Stimulated activated CD4-positive, alpha-beta T cell treated with anti-CD3 and anti-CD28 coated beads, Interleukin-12 subunit alpha, Interleukin-12 subunit beta, amount 100 ng/mL, for 24 hours (primary cell): ENCODE data around the gene C2orf49.
A peak's percentile ranks its signal among the peaks of the same experiment; 100 is the strongest.

Experiments
- DNase-seq, 2 experiments: peaks; one replicate each; pipeline ENCODE4 v3.0.0-alpha.2; 2020; ENCODE audit warnings: low read depth in 2 of 2

The C2orf49 gene

DNA sequence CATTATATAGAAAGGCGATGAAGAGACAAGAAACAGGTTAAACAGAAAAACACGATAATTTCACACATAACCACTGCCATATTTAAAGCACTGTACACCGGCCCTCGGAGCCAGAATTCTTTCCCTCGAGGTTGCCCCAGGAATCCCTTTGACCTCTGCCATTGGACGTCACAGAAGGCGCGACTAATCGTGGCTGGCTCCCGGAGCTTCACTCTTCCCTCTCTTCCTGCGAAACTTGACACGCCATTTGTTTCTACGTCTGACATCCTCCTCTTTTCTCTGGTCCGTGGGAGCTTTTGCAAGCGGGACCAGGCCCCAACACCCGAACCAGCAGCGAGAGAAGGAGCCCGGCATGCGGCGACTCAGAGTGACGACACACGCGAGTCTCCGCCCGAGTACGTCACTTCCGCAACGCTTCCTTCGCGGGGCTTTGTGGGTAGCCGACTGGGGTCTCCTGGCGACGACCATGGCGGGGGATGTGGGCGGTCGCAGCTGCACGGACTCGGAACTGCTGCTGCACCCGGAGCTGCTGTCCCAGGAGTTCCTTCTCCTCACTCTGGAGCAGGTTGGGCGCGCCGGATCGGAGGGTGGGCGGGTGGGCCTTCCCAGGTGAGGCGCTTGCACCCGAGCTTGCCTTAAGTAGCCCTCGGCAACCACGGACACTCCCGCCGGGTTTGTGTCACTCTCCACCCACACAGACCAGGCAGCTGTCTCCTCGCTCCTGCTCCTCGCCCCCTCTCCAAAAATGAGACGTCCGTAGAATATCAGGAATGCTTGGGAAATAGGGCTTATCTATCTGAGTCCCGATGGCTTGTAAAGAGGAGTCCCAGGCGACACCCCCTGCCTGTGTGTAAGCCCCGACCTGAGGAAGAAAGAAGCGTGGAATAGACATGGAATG lies at the start of gene C2orf49:
Gene C2orf49 (plus strand): TSS at position 419 of the 898 bp plus-strand sequence. CDS start 48 bp downstream, at position 467.
- peak; percentile 86 to 87 for DNase-seq

DNA sequence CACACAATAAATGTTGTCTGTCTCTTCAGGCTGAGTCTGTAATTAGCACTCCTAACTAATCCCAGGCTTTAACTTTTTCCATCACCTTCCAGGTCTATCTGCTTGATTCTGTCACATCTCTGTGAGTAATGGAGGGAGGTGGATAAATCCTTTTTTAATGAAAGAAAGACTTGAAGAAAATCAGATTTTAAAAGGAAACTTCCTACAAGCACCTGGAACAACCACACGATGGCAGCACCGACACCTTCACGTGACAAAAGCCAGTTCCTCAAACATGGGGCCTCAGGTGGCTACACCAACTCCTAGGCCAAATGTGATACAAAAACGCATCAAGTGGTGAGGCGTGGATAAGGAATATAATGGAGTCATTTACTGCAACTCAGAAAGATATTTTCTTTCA lies 49.6 kb upstream of the C2orf49 start:
- DNase-seq, result peak in 1 of 2 experiments; percentile 16

DNA sequence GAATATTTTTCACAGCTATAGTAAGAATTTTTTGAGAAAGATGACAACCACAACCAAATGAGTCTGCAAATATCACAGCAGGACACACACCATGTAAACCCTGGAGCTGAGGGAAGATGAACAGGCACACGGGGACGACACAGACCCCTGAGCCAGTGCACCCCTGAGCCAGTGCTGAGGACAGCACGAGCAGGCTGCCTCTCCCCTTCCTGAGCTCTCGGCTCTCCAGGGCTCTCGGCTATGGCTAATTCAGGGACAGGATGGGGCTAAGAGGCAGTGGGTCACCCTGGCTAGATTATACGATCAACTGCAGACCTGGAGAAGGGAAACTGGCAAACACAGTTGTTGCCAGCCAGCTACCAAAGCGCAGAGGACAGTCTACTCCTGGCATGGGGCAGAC lies 49.2 kb upstream of the C2orf49 start:
- DNase-seq, result no peak

DNA sequence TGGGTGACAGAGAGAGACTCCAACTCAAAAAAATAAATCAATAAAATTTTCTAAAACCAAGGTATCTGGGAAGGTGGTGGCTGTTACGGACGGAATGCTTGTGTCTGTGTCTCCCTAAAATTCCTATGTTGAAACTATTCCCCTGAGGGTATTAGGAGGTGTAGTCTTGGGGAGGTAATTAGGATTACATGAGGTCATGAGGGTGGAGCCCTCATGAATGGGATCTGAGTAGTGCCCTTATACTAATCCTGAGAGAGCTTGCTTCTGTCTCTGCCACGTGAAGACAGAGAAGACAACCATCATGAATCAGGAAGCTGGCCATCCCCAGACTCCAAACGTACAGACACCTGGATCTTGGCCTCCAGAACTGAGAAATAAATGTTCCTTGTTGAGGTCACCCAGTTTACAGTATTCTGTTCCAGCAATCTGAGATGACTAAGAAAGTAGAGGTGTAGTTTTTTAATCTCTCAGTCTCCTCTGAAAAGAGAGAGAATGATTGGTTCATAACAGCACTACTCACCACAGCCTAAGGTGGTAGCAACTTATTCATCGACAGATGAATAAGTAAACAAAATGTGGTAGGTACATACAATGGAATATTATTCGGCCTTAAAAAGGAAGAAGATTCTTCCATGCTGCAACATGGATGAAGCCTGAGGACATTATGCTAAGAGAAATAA lies 46.2 kb upstream of the C2orf49 start:
- DNase-seq, result no peak

DNA sequence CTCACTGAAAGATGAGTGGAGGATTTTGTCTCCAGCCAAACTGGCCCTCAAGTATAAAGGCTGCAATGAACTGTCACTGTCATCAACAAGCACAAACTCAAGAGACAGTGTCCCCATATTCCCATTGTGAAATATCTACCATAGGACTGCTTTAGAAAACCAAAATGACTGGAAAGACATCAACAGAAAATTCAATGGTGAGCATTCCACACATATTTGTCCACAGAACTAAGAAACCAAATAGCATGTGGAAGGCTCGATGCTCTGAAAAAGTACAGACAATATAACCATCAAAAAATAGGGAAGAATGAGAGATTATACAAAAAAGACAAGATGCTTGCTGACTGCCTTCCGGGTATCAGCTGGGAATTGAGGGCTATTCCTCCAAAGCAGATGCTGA lies 45.4 kb upstream of the C2orf49 start:
- no peak for DNase-seq

DNA sequence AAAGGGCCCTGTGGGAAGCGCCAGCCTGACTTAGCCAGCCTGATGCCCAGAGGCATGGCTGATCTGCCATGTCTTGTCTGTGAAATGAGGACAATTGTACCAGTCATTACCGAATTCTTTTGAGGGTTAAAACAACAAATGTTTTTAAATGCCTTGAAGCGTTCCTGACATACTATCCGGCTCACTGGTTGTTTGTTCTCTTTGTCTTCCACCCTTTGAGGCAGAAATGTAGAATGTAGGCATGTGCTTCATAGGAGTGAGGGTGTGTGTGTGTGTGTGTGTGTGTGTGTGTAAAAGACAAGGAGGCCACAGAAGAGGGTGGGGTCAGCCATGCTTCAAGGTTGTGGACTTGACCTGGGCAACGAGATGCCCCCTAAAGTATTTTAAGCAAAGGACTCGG lies 43.3 kb upstream of the C2orf49 start:
- no peak for DNase-seq

DNA sequence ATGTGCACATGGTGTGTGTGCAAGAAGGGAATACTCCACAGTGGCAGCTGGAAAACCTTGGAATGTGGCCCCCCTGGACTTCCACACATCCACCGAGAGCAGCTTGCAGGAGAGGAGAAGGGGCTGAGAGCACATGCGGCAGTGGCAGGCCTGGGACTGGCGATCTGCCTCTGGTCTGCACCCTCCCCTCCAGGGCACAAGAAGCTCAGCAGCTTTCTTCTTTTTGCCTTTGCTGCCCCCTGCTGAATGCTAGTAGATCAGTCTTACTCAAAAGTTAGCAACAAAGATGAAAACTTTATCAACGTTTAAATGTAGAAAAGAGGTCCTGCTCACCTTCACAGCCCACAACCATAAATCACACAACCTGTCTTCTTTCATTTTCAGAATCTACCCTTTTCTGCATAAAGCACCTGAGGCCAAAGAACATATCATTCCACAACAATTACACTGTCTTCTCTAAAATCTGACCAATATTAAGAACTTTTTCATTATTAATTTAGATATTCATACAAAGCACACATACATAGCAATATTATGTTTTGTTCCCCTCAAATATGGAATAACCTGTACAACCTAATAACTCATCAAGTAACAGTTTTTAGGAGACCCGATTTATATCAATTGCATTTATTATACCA lies 42.4 kb upstream of the C2orf49 start:
- no peak for DNase-seq

DNA sequence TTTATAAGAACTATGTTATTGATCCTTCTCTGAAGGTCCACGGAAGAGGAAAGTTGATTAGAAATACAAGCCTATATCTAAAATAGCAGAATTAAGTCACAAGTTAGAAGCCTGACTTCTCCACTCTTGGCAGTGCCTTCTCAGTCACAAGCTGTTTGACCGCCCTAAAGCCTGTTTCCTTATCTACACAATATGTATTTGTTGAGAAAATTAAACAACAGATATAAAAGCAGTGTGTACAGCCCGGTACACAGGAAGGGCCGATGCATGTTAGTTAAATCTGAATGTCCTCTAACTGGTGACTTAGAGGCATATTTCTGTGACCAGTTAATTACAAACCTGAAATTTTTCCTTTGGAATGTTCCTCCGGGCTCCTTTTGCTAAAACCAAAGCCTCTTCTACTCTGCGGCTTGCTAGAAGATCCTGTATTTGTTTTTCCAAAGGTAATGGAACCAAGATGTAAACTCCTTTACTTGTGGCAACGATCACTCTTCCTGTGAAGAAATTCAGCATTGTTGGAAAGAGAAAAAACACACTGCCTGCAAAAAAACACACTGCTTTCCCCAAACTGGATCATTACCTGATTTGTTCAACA lies 41.2 kb upstream of the C2orf49 start:
- no peak for DNase-seq

DNA sequence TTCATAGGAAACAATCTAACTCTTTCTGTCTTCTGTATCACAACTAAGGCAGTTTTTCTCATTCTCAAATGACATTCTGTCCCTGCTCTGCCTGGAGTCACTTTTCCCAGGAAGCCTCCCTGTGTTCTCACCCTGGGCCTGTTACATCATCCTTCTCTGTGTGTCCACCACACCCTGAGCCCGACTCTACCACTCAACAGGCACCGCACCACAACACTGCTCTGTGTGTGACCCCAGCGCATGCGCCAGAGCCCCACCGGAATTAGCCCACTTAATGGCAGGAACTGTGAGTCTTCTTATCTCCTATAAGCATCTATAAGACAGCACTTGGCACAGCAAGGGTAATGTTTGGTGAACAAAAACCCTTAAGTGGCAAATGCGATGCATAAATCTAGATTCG lies 40.1 kb upstream of the C2orf49 start:
- DNase-seq, result no peak

DNA sequence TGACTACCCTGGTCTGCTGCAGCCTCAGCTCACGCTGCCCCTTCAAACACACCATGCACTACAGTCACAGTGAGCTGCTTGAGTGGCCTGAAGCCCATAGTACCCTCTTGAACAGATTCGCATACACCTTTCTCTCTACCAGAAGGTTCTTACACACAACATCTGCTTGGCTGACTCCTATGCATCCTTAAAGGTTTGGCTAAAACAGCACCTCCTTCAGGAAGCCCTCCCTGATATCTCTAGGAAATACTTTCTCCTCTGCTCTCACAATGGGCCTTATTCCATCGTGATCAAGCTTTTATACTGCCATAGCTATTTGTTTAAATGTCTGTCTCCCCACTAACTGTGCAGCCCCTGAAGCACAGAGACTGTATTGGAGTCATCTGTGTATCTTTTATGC lies 39.3 kb upstream of the C2orf49 start:
- DNase-seq, result no peak

DNA sequence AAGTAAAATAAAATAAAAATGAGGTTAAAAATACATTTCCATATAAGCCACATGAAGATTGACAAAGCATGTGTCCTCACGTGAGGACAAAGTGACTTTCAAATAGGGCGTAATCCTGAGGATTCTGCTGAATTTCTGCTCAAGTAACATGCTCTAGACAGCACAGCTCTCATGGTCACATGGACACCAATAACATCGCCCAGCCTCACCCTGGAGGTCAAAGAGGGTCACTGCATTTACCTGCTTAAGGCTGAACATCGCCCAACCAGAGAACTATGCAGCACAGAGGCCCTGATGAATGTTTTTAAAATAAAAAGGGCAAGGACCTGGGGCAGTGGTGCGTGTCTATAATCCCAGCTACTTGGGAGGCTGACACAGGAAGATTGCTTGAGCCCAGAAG lies 38.0 kb upstream of the C2orf49 start:
- DNase-seq, result no peak

DNA sequence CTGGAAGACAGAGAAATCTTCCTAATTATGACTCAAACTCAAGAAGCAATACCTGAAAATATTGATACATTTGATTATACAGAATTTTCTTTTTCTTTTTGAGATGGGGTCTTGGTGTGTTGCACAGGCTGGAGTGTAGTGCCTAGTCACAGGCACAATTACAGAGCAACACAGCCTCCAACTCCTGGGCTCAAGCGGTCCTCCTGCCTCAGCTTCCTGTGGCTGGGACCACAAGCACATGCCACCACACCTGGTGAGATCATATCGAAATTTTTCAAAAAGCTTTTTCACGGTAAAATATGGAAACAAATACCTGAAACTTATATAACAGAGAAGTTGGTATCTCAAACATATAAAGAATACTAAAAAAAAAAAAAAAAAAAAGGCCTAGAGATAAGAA lies 35.7 kb upstream of the C2orf49 start:
- DNase-seq, result no peak

DNA sequence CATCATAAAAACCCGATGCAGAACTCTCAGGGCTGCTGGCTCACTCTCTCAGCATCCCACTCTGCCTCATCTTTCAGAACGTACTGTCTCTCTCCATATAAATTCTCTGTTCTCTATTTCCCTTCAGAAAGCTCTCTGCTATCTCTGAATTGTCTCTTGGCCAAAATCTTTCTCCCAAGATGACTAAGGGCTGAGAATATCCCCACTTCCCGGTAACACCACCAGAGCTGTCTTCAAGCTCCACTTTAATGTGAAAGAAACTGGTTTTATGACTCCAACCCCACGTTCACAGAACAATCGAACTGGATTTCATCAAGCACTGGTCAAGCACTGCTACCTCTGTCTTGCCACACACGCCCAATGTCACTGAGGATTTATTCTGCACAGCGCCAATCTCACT lies 30.2 kb upstream of the C2orf49 start:
- DNase-seq, result no peak

DNA sequence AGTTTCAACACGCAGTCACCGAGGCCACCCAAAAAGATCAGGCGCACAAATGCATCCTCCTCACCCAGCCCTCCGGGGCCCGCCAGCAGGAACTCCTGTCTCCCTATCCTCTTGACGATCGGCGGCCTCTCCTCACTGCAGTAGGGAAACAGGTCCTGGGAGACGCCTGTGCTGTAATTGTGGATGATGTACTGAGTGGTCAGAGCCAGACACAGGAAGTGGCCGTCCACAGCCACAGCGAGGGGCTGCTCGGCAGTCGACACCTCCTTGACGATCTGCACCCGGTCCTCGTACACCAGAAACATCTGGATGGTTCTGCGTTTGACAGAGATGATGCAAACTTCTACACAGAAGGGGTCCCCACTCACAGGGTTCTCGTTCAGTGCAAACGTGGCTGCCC lies 29.8 kb upstream of the C2orf49 start:
- no peak for DNase-seq

DNA sequence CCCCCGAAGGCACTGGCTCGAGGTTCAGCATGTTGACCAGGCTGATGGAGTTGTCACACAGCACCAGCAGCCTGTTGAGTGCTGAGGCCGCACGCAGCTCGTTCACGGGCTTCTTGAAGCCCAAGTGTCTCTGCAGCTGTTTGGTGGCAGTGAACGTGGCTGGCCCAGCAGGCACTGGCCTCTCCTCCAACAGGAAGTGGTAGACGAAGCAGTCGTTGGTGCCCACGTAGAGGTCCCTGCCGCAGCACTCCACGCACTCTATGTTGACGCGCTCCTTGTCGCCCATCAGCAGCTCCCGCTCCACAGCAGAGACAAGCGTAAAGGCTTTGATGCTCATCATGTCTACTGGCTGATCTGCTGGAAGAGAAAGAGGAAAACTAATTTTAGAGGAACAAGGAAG lies 29.4 kb upstream of the C2orf49 start:
- no peak for DNase-seq

DNA sequence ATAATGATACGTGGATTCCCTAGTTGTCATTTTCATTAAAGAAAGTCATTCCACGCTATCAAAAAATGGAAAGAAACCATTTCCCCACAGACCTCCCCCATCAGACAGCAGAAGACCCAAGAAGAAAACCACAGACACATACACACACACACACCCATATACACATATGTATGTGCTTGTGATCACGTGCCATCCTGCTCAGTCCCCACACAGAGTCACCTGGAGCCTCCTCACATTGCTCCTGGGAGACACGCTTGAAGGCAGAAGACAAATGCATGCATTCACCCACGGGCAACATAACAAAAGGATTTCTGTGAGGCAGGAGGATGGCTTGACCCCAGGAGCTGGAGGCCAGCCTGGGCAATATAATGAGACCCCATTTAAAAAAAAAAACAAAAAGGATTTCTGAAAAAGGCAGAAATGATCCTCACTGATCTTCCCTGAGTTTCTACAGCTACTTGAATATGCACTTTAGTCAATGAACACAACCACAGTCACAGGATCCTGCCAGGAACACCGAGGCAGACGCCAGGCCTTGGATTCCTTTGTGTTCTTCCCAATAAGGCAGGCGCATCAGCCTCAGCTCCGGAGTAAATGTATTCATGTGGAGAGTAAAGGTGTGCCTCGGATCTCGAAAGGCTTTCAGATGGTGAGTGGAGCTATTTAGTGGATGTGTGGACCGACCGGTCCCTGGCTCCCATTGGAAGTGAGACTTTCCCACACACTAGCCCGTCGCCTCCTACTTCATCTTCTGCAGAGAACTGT lies 28.8 kb upstream of the C2orf49 start:
- DNase-seq, result no peak

DNA sequence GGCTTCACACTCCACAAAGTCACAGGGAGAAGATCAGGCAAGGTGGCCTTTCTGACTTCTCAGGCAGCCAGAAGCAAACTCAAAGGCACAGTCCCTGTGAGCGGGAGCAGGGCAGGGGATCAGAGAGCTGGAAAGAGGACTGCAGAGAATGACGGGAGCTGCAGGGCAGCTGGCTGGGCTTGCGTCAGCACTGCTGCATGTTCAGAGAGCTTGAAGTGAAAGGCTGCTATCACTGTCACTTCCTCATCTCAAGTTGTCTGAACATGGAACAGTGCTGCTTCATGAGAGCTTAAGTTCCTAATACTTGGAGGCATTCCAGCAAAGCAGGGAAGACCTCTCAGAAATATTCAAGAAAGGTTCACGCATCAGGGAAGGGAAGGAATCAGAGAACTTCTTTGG lies 28.2 kb upstream of the C2orf49 start:
- DNase-seq, result no peak

DNA sequence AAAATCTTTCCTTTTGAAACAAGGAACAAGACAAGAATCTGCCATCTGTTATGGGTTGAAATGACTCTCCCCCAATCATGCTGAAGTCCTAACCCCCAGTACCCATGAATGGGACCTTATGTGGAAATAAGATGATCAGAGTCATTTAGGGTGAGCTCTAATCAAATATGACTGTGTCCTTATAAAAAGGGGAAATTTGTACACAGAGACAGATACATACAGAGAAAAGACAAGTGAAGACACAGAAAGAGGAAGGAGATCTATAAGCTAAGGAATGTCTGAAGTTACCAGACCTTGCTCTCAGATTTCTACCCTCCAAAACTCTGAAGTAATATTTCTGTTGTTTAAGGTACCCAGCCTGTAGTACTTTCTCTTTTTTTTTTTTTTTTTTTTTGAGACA lies 23.5 kb upstream of the C2orf49 start:
- DNase-seq, result no peak

DNA sequence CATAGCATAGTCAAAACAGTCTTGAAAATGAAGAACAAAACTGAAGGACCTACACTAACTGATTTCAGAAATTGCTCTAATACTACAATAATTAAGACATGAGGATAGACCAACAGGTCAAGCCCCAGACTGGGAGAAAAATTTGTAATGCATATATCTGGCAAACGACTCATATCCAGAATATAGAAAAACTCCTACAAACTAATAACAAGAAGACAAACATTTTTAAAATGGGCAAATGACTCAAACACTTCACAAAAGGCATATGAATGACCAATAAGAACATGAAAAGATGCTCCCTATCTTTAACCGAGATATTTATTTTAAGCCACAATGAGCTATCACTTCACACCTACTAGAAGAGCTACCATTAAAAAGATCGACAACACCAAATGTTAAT lies 22.0 kb upstream of the C2orf49 start:
- no peak for DNase-seq

DNA sequence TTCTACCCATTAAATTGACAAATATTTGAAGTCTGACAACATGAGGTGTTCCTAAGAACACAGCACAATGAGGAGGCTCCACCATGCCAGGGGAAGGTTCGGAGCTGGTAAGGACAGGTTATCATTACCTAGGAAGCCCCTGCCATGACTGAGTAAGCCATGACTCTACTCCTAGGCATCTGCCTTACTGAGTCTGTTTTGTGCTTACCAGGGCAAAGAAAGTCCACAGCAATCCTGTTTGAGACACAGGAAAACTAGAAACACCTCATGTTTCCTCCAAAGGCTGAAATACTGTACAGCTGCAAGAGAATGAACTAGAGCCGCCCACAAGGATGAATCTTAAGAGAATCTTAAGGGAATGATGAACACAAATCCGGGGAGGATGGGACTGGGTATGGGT lies 19.4 kb upstream of the C2orf49 start:
- no peak for DNase-seq

DNA sequence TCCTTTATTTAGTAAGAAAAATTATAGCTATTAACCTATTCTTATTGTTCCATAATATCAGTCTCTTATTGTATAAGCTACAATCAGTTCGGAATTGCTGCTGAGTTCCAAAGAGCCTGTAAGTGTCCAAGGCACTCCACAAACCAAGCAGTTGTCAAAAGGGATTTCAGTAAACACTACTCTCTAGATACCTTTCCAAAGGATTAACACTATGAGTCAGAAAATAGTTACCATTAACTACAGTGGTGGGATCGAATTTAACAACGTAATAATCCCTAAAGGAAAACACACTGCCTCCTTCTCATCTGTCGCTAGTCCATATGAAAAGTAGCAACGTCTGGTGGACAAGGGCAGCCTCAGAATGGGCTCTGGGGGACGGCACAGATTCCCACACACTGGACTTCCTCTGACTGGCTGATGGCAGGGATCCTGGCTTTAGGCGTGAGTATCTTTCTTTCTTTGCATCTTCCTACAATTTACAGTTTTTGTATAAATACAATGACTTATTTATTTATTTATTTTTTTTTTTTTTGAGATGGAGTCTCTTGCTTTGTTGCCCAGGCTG lies 16.6 kb upstream of the C2orf49 start:
- no peak for DNase-seq
